ENCODE results near the gene FBXO34. TPM values are rescaled to one million over a fixed set of nuclear protein-coding genes. Genes with fewer than 3 reads are reported as not detected.

FBXO34 gene
- total and polyA plus RNA-seq, 2 of the 13 experiments (the other 11 are each of a cell fraction or from before 2014, with no cell fraction given), result 8.8 to 13.5 TPM

GRCh38 chr14:55341781-55342180, 70.6 kb downstream of the FBXO34 start:
- DNase-seq (ENCODE audit: low spot score) (no peak), ATAC-seq (no peak), FAIRE-seq (no peak)
- ChIA-PET CTCF (ENCODE audit: low intra/inter-chr PET ratio, low total read pairs) (no interaction called here), POLR2A (no interaction called here)
- in situ Hi-C loops (cut with HindIII; ENCODE audit: extremely low pct_ligation_motif_present, low pct_unique_long_range_greater_than_20kb), result no loop called here
- Histone ChIP-seq H3K79me2 (ENCODE audit: insufficient read depth, low read length) (peaks cover 40% of the 10 kb centered on the region), H3K27me3 (ENCODE audit: control insufficient read depth in 1 of 2, insufficient read depth in 2 of 2, low read length in 2 of 2) (no peaks in the 10 kb centered on the region), H3K9me3 (ENCODE audit: low read length) (no peaks in the 10 kb centered on the region), H3K9ac (ENCODE audit: insufficient read depth, low read depth, low read length) (no peak overlapping the region), H3K36me3 (replicated peaks in 1 of 2; ENCODE audit: control insufficient read depth in 1 of 2, insufficient read depth in 2 of 2, low read length in 2 of 2) (no peaks in the 10 kb centered on the region; a peak in 1 of 5 replicates), H3K4me1 (ENCODE audit: insufficient read depth, low read length) (no peaks in the 10 kb centered on the region), H2AFZ (ENCODE audit: low read length) (no peak overlapping the region), H3K4me3 (replicated peaks in 1 of 3; ENCODE audit: insufficient read depth in 1 of 3, low read depth in 2 of 3, low read length in 3 of 3) (no peak overlapping the region), H3K27ac (ENCODE audit: extremely low read length, insufficient read depth, low read length) (no peak overlapping the region), H3K4me2 (ENCODE audit: low read depth, low read length) (no peak overlapping the region), H4K20me1 (ENCODE audit: insufficient read depth, low read length) (0 out of 2 replicates have a peak, but pooled peaks cover 4% of the 10 kb centered on the region)
- WGBS (ENCODE audit: low lambda C conversion rate), result 97% methylated on average over 2 of the region's 2 CpGs
- no TSS peak for BruUV-seq (replicated peaks)
- intact Hi-C loops (cut with micrococcal nuclease; ENCODE audit: unreplicated experiment), result no loop called here
- TF ChIP-seq ZBTB3 (CRISPR knock-in tag; IDR thresholded peaks at IDR 0.05; ENCODE audit: borderline replicate concordance, low read depth) (no peak), RXRB (CRISPR knock-in tag; IDR thresholded peaks at IDR 0.05; ENCODE audit: borderline replicate concordance) (no peak), JUNB (CRISPR knock-in tag; IDR thresholded peaks at IDR 0.05; ENCODE audit: borderline replicate concordance) (no peak), KDM4B (CRISPR knock-in tag; IDR thresholded peaks at IDR 0.05) (no peak), JUND (CRISPR knock-in tag; IDR thresholded peaks at IDR 0.05) (no peak), CERS6 (CRISPR knock-in tag; IDR thresholded peaks at IDR 0.05) (no peak), ZNF589 (CRISPR knock-in tag; conservative IDR thresholded peaks at IDR 0.05) (no peak), SRSF9 (IDR thresholded peaks at IDR 0.05; ENCODE audit: borderline replicate concordance, insufficient read depth, low read depth, low read length, poor library complexity, severe bottlenecking) (no peak), GMEB1 (CRISPR knock-in tag; IDR thresholded peaks at IDR 0.05; ENCODE audit: borderline replicate concordance) (no peak), PRDM15 (CRISPR knock-in tag; IDR thresholded peaks at IDR 0.05) (no peak), ZNF124 (CRISPR knock-in tag; IDR thresholded peaks at IDR 0.05) (no peak), TBP (CRISPR knock-in tag; IDR thresholded peaks at IDR 0.05) (no peak), MXD1 (CRISPR knock-in tag; IDR thresholded peaks at IDR 0.05) (no peak), SNAPC2 (CRISPR knock-in tag; IDR thresholded peaks at IDR 0.05) (no peak), ZNF274 (CRISPR knock-in tag; IDR thresholded peaks at IDR 0.05) (no peak), MYC (CRISPR knock-in tag; IDR thresholded peaks at IDR 0.05; ENCODE audit: borderline replicate concordance) (no peak), TIGD3 (CRISPR knock-in tag; IDR thresholded peaks at IDR 0.05; ENCODE audit: borderline replicate concordance) (no peak)

All from HepG2 (cell line).